Left ventricle myocardium inferior (tissue), 1 donor: ENCODE measurements around the gene ARHGEF26. TPM values are rescaled to one million over a fixed set of nuclear protein-coding genes. Genes with fewer than 3 reads are reported as not detected.

Experiments
- DNase-seq: peaks from one replicate; pipeline ENCODE4 v3.0.0-alpha.2; 2020
- H3K27ac ChIP-seq: fragments of 200-600 bp; replicated peaks from 2 replicates; pipeline ENCODE4 v1.8.0; 2021
- H3K27me3 ChIP-seq: fragments of 200-600 bp; 2 replicates; pipeline ENCODE4 v1.8.0; 2021; ENCODE audit warnings: low read depth
- H3K36me3 ChIP-seq: fragments of 200-600 bp; 2 replicates; pipeline ENCODE4 v1.8.0; 2021
- H3K4me1 ChIP-seq: fragments of 200-600 bp; 2 replicates; pipeline ENCODE4 v1.8.0; 2021
- H3K4me3 ChIP-seq: fragments of 200-600 bp; 2 replicates; pipeline ENCODE4 v1.8.0; 2021; ENCODE audit warnings: mild to moderate bottlenecking, moderate library complexity
- H3K9me3 ChIP-seq: fragments of 200-600 bp; replicated peaks from 2 replicates; pipeline ENCODE4 v1.8.0; 2021
- intact Hi-C: fragments of 100-400 bp; cut with micrococcal nuclease; formaldehyde crosslinking; loops from one replicate; pipeline ENCODE4 v1.11.0; 2022
- long read RNA-seq: library from polyadenylated mRNA; unstranded; transcript quantifications from one replicate; pipeline ENCODE4 v2.0.0, GENCODE V29; 2021
- total RNA-seq: library from RNA; stranded (reverse); fragmentation: NEBNext Ultra II Directional; extraction: Animal tissue kit (Norgen Biotek cat#: 25700); gene quantifications from one replicate; pipeline ENCODE4 v1.2.1, GENCODE V29; 2021
- TF ChIP-seq, protein P1 (sequence below): fragments of 200-600 bp; IDR thresholded peaks from 2 replicates; pipeline ENCODE4 v1.8.0; 2021; ENCODE audit warnings: antibody characterized with exemption, mild to moderate bottlenecking, borderline replicate concordance
- donor health status: DM: no; HTN: yes; CAD: no; lungs with severe emphysema.

ARHGEF26 gene
- 1.2 TPM for total RNA-seq
- long read RNA-seq, partial matches to known transcripts = 0 of 2 reads
- long read RNA-seq, other reads (novel, unspliced or antisense) = 0 of 2 reads

DNA sequence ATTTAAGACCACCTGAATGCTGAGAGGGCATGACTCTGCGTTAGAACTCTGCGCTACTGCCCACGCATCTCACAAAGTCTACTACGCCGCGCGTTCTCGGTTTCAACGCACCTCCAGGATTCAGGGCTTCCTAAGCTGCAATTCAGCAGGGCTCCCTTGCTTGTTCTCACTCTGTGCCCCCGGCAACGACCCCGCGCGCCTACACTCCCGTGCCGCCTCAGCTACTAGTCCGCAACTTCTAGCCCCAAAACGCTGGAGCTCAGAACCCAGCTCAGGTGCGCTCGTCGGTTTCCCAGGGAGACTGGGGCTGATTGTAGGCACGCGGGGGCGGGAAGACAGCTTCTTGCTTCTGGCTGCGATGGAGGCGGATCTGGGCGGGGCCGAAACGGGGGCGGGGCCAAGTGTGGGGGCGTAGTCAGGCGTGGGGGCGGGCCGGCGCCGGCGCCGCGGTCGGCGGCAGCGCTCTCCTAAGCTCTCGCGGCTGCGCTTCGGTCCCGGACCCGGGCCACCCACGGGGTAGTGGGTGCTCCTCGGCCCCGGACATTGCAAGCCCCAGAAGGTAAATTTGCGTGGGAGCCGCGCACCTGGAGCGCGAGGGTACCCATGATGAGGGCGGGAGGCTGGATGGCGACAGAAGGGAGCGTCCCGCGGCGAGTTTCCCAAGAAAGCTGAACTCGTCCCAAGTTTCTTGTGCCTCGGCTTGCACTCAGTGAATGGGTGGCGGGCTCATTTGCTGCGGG is at the start of gene ARHGEF26:
Gene ARHGEF26 (plus strand): TSS at position 430 of the 740 bp plus-strand sequence. CDS start 603 bp downstream, outside the sequence.
- DNase-seq = peak; percentile 86
- Histone ChIP-seq H3K4me1 (peaks cover 35% of the 10 kb centered on the region), H3K27ac (peak within 1 kb of the TSS; percentile 56), H3K27me3 (peaks cover 51% of the 10 kb centered on the region), H3K36me3 (no peaks in the 10 kb centered on the region), H3K4me3 (peak within 1 kb of the TSS; percentile 88), H3K9me3 (no peaks in the 10 kb centered on the region)
- TF ChIP-seq, protein P1, sequence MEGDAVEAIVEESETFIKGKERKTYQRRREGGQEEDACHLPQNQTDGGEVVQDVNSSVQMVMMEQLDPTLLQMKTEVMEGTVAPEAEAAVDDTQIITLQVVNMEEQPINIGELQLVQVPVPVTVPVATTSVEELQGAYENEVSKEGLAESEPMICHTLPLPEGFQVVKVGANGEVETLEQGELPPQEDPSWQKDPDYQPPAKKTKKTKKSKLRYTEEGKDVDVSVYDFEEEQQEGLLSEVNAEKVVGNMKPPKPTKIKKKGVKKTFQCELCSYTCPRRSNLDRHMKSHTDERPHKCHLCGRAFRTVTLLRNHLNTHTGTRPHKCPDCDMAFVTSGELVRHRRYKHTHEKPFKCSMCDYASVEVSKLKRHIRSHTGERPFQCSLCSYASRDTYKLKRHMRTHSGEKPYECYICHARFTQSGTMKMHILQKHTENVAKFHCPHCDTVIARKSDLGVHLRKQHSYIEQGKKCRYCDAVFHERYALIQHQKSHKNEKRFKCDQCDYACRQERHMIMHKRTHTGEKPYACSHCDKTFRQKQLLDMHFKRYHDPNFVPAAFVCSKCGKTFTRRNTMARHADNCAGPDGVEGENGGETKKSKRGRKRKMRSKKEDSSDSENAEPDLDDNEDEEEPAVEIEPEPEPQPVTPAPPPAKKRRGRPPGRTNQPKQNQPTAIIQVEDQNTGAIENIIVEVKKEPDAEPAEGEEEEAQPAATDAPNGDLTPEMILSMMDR = no peak
- intact Hi-C loops = loop anchor here (10.0 kb wide), 1 partner anchor 134 kb away; no protein-coding TSS in a partner anchor

DNA sequence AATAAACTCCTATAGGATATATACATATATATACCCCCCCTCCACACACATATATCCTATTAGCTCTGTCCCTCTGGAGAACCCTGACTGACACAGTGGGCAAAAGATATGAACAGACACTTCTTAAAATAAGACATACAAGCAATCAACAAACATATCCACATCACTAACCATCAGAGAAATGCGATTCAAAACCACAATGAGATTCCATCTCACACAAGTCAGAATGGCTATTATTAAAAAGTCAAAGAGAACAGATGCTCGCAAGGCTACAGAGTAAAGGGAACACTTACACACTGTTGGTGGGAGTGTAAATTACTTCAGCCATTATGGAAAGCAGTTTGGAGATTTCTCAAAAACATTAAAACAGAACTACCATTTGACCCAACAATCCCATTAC is 46.2 kb upstream of the ARHGEF26 start:
- intact Hi-C loops = no loop called here
- DNase-seq = no peak
- no peaks in the 10 kb centered on the region for H3K36me3 ChIP-seq
- H3K9me3 ChIP-seq = peaks cover 23% of the 10 kb centered on the region
- H3K4me3 ChIP-seq = no peak overlapping the region
- no peak overlapping the region for H3K27ac ChIP-seq
- H3K4me1 ChIP-seq = no peaks in the 10 kb centered on the region
- TF ChIP-seq, protein P1 = no peak
- H3K27me3 ChIP-seq = no peaks in the 10 kb centered on the region

DNA sequence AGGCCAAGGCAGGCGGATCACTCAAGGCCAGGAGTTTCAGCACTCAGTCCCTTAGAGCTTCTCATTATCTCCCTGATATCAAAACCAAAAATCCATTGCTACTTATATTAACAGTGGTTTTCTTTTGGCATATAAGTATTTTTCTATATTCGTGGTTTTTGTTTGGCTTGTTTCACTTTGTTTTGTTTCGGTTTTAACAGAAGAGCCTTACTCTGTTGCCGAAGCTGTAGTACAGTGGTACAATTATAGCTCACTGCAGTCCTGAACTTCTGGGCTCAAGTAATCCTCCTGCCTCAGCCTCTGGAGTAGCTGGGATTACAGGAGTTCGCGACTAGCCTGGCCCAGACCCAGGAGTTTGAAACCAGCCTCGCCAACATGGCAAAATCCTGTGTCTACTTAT is 42.5 kb upstream of the ARHGEF26 start:
- no peak for DNase-seq
- H3K4me1 ChIP-seq = no peaks in the 10 kb centered on the region
- H3K9me3 ChIP-seq = peaks cover 12% of the 10 kb centered on the region
- H3K4me3 ChIP-seq = no peak overlapping the region
- H3K27me3 ChIP-seq = no peaks in the 10 kb centered on the region
- TF ChIP-seq, protein P1 = no peak
- no peaks in the 10 kb centered on the region for H3K36me3 ChIP-seq
- intact Hi-C loops = no loop called here
- H3K27ac ChIP-seq = no peak overlapping the region

GRCh38 chr3:154081305-154081704 is 39.9 kb upstream of the ARHGEF26 start:
- Histone ChIP-seq H3K27ac (no peak overlapping the region), H3K36me3 (no peaks in the 10 kb centered on the region), H3K4me3 (no peak overlapping the region), H3K9me3 (no peaks in the 10 kb centered on the region), H3K27me3 (no peaks in the 10 kb centered on the region), H3K4me1 (no peaks in the 10 kb centered on the region)
- intact Hi-C loops = no loop called here
- DNase-seq = no peak
- TF ChIP-seq, protein P1 = no peak

GRCh38 chr3:154085071-154085470 is 36.1 kb upstream of the ARHGEF26 start:
- no peak overlapping the region for H3K27ac ChIP-seq
- no peak overlapping the region for H3K4me3 ChIP-seq
- DNase-seq = no peak
- no peaks in the 10 kb centered on the region for H3K27me3 ChIP-seq
- H3K9me3 ChIP-seq = no peaks in the 10 kb centered on the region
- H3K4me1 ChIP-seq = no peaks in the 10 kb centered on the region
- H3K36me3 ChIP-seq = no peaks in the 10 kb centered on the region
- TF ChIP-seq, protein P1 = no peak
- intact Hi-C loops = no loop called here
